GM12878 (cell line): ENCODE results near the gene ECEL1. TPM values are rescaled to one million over a fixed set of nuclear protein-coding genes. Genes with fewer than 3 reads are reported as not detected.

Experiments used
- ATAC-seq: fragments of 200-7000 bp; cut with Tn5 transposase; 3 replicates; pipeline ENCODE4 v1.9.1; 2020; ENCODE audit warnings: mild to moderate bottlenecking, moderate library complexity
- BruUV-seq: library from RNA; stranded (reverse); fragments of 400-500 nt; replicated peaks from 2 replicates; lab custom pipeline; 2021; lab: Mats Ljungman, UMichigan
- CTCF ChIA-PET: fragments of 300-600 bp; sonication (Branson Sonifier 250); formaldehyde crosslinking; extraction: SDS; loops from one replicate; lab custom pipeline; 2021; ENCODE audit warnings: inconsistent platforms; lab: Yijun Ruan, JAX
- POLR2A ChIA-PET: fragments of 350-600 bp; formaldehyde crosslinking; extraction: SDS; loops from one replicate; lab custom pipeline; 2021; ENCODE audit warnings: inconsistent platforms; lab: Charles Lee
- RAD21 ChIA-PET: fragments of 300-600 bp; sonication (Branson Sonifier 250); formaldehyde crosslinking; loops from one replicate; lab custom pipeline; 2023; ENCODE audit warnings: antibody characterized with exemption; ENCODE audit not compliant: unreplicated experiment; lab: Charles Lee
- SMC1A ChIA-PET: fragments of 300-600 bp; sonication (Branson Sonifier 250); formaldehyde crosslinking; loops from one replicate; lab custom pipeline; 2023; ENCODE audit not compliant: unreplicated experiment, uncharacterized antibody; lab: Charles Lee
- DNase-seq: peaks from one replicate; pipeline ENCODE4 v3.0.0-alpha.2; 2011; ENCODE audit warnings: low read depth, low spot score
- FAIRE-seq: peaks from 3 replicates; lab custom pipeline; 2011; peaks lifted over from hg19 to GRCh38; lab: Jason Lieb, UNC
- H2AFZ ChIP-seq: 2 replicates; pipeline ENCODE4 v1.6.0; 2011; ENCODE audit warnings: low read depth, low read length, control low read depth; ENCODE audit not compliant: control insufficient read depth
- H3K27ac ChIP-seq: 2 replicates; pipeline ENCODE4 v1.5.1; 2011; ENCODE audit warnings: control low read depth; ENCODE audit not compliant: control insufficient read depth, insufficient read depth
- H3K27me3 ChIP-seq, 2 experiments: replicated peaks in 1 of 2; 2 replicates each; pipeline versions ENCODE4 v1.6.0 to v1.6.1; 2011; ENCODE audit warnings: low read length in 1 of 2; ENCODE audit not compliant: control insufficient read depth in 2 of 2, insufficient read depth in 2 of 2
- H3K36me3 ChIP-seq, 2 experiments: 2 replicates each; pipeline ENCODE4 v1.5.1; 2011; ENCODE audit warnings: low read length in 1 of 2; ENCODE audit not compliant: control insufficient read depth in 2 of 2, insufficient read depth in 2 of 2
- H3K4me1 ChIP-seq: 2 replicates; pipeline ENCODE4 v1.6.1; 2011; ENCODE audit warnings: mild to moderate bottlenecking, low read length, moderate library complexity, mixed read lengths; ENCODE audit not compliant: control insufficient read depth, insufficient read depth
- H3K4me2 ChIP-seq: 2 replicates; pipeline ENCODE4 v1.6.0; 2011; ENCODE audit warnings: control low read depth; ENCODE audit not compliant: control insufficient read depth, insufficient read depth
- H3K4me3 ChIP-seq: fragments of 200-600 bp; sonication (generic); 2 replicates; pipeline ENCODE4 v1.5.1; 2016
- H3K79me2 ChIP-seq: 2 replicates; pipeline ENCODE4 v1.6.0; 2011; ENCODE audit warnings: low read length; ENCODE audit not compliant: control insufficient read depth, insufficient read depth
- H3K9ac ChIP-seq: 2 replicates; pipeline ENCODE4 v1.8.0; 2011; ENCODE audit warnings: low read length, control low read depth, mixed read lengths; ENCODE audit not compliant: control insufficient read depth, insufficient read depth
- H3K9me3 ChIP-seq: replicated peaks from 3 replicates; pipeline ENCODE4 v1.5.1; 2011; ENCODE audit warnings: mild to moderate bottlenecking, low read length; ENCODE audit not compliant: control insufficient read depth, insufficient read depth
- H4K20me1 ChIP-seq: 2 replicates; pipeline ENCODE4 v1.6.0; 2011; ENCODE audit not compliant: control insufficient read depth, insufficient read depth
- CREB1 ChIP-seq: IDR thresholded peaks from 2 replicates; pipeline ENCODE4 v1.6.1; 2012; ENCODE audit warnings: low read depth, mild to moderate bottlenecking, inconsistent platforms
- ESRRA ChIP-seq: IDR thresholded peaks from 2 replicates; pipeline ENCODE4 v1.6.1; 2012; ENCODE audit warnings: mild to moderate bottlenecking, low read length, improper control_type of control experiment
- JUND ChIP-seq: IDR thresholded peaks from 2 replicates; pipeline ENCODE4 v1.6.1; 2012; ENCODE audit warnings: low read depth, mild to moderate bottlenecking, low read length, improper control_type of control experiment, moderate library complexity
- KAT2A ChIP-seq: conservative IDR thresholded peaks from 2 replicates; pipeline ENCODE4 v1.6.1; 2011; ENCODE audit warnings: low read depth, low read length; ENCODE audit not compliant: control insufficient read depth
- KDM1A ChIP-seq: fragments of 200-600 bp; sonication (generic); IDR thresholded peaks from 2 replicates; pipeline ENCODE4 v1.6.1; 2016; ENCODE audit warnings: borderline replicate concordance
- RAD51 ChIP-seq: fragments of 450-650 bp; IDR thresholded peaks from 2 replicates; pipeline ENCODE4 v1.6.1; 2016; ENCODE audit warnings: moderate library complexity, mild to moderate bottlenecking, inconsistent platforms
- SIX5 ChIP-seq: IDR thresholded peaks from 2 replicates; pipeline ENCODE4 v1.6.1; 2011; ENCODE audit warnings: mild to moderate bottlenecking, low read depth, low read length, moderate library complexity; ENCODE audit not compliant: severe bottlenecking
- SP1 ChIP-seq: IDR thresholded peaks from one replicate; pipeline ENCODE4 v1.6.1; 2011; ENCODE audit warnings: low read depth, low read length
- TCF3 ChIP-seq: IDR thresholded peaks from 2 replicates; pipeline ENCODE4 v1.6.1; 2012; ENCODE audit warnings: low read depth, mild to moderate bottlenecking, low read length, borderline replicate concordance; ENCODE audit not compliant: insufficient read depth
- WRNIP1 ChIP-seq: IDR thresholded peaks from 2 replicates; pipeline ENCODE4 v1.6.1; 2011; ENCODE audit warnings: low read depth, low read length, improper control_type of control experiment, borderline replicate concordance
- ZNF24 ChIP-seq: fragments of 450-650 bp; IDR thresholded peaks from 2 replicates; pipeline ENCODE4 v1.6.1; 2017; ENCODE audit warnings: antibody characterized with exemption, mild to moderate bottlenecking
- WGBS: methylation state at CpG from one replicate; pipeline ENCODE4 v1.1.6; 2016; ENCODE audit warnings: low lambda C conversion rate; ENCODE audit not compliant: insufficient replicate concordance, insufficient coverage; ENCODE audit errors: missing lambda C conversion rate; 5-methylcytosine and 5-hydroxymethylcytosine counted together
- in situ Hi-C: fragments of 300-500 bp; cut with MboI; formaldehyde crosslinking; loops from 9 replicates; pipeline ENCODE4 v1.14.3; 2018; ENCODE audit warnings: mixed read lengths
- intact Hi-C: fragments of 100-400 bp; cut with micrococcal nuclease; formaldehyde crosslinking; loops from one replicate; pipeline ENCODE4 v1.14.2; 2022; ENCODE audit not compliant: unreplicated experiment
- polyA plus RNA-seq, 11 experiments: library from polyadenylated mRNA; depleted of rRNA in 4 of 11; unstranded in 6 of 11; stranded (reverse) in 5 of 11; fragments of >200 nt; fragmentation: Nextera tagmentation in 4 of 11; fragmentation: Illumina TruSeq in 1 of 11; extraction: Ambion mirVana in 4 of 11; extraction: Trizol in 1 of 11; gene quantifications; 1 replicate in 1 of 11; 2 replicates in 10 of 11; pipeline versions ENCODE4 v1.2.1 to v1.2.3, GENCODE V29; 2011 to 2016; ENCODE audit warnings: inconsistent platforms in 2 of 11, missing spikeins in 2 of 11, low read depth in 1 of 11
- total RNA-seq, 4 experiments: library from RNA; depleted of rRNA in 3 of 4; stranded (reverse); fragments of >200 nt in 3 of 4; fragmentation: Illumina TruSeq in 1 of 4; extraction: Trizol in 1 of 4; gene quantifications; 2 replicates each; pipeline versions ENCODE4 v1.2.1 to v1.2.3, GENCODE V29; 2013 to 2021
- TF ChIP-seq, protein P1 (sequence below): fragments of 450-650 bp; IDR thresholded peaks from 2 replicates; pipeline ENCODE4 v1.6.1; 2016; ENCODE audit warnings: mild to moderate bottlenecking
- TF ChIP-seq, protein P2 (sequence below): fragments of 450-650 bp; conservative IDR thresholded peaks from 2 replicates; pipeline ENCODE4 v1.6.1; 2017; ENCODE audit warnings: mild to moderate bottlenecking, moderate library complexity
- TF ChIP-seq, protein P3 (sequence below): fragments of 450-650 bp; IDR thresholded peaks from 2 replicates; pipeline ENCODE4 v1.6.1; 2017; ENCODE audit warnings: mild to moderate bottlenecking

Gene ECEL1
- total and polyA plus RNA-seq, 10 of the 15 experiments (the other 5 are each of a cell fraction or from before 2014, with no cell fraction given): not detected

DNA sequence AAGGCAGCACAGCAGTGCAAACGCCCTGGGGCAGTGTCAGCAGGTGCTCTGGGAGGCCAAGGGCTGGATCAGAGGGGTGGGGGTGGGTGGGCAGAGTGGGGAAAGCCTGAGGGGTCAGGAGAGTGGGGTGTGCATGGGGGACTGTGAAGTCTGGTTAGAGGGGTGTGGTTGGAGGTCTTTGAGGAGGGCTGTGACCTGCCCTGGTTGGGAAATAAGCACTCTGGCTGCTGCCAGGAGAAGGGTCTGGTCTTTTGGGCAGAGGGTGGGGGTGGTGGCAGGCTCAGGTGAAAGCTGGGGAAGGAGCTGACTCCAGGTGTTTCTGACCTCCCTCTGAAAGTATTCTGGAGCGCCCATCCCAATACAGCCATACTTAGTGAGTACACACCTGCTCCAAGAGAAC lies 27.5 kb downstream of the ECEL1 start:
- no peaks in the 10 kb centered on the region for H3K9me3 ChIP-seq
- ChIA-PET RAD21 (no interaction called here), POLR2A (no interaction called here), SMC1A (no interaction called here), CTCF (no interaction called here)
- in situ Hi-C loops: no loop called here
- no peaks in the 10 kb centered on the region for H3K79me2 ChIP-seq
- no peak for DNase-seq
- TF ChIP-seq ESRRA (no peak), SP1 (no peak), TCF3 (no peak), WRNIP1 (no peak), KAT2A (no peak), RAD51 (no peak), SIX5 (no peak)
- H3K9ac ChIP-seq: no peak overlapping the region
- H3K4me3 ChIP-seq: no peak overlapping the region
- H3K27ac ChIP-seq: no peak overlapping the region
- ATAC-seq: no peak
- H3K36me3 ChIP-seq: no peaks in the 10 kb centered on the region
- no peaks in the 10 kb centered on the region for H4K20me1 ChIP-seq
- intact Hi-C loops: no loop called here
- no peak overlapping the region for H2AFZ ChIP-seq
- BruUV-seq: no TSS peak
- FAIRE-seq: no peak
- 6% methylated on average over 2 of the region's 2 CpGs for WGBS
- H3K27me3 ChIP-seq: no peaks in the 10 kb centered on the region; a peak in 1 of 4 replicates
- H3K4me2 ChIP-seq: no peak overlapping the region
- no peaks in the 10 kb centered on the region for H3K4me1 ChIP-seq

DNA sequence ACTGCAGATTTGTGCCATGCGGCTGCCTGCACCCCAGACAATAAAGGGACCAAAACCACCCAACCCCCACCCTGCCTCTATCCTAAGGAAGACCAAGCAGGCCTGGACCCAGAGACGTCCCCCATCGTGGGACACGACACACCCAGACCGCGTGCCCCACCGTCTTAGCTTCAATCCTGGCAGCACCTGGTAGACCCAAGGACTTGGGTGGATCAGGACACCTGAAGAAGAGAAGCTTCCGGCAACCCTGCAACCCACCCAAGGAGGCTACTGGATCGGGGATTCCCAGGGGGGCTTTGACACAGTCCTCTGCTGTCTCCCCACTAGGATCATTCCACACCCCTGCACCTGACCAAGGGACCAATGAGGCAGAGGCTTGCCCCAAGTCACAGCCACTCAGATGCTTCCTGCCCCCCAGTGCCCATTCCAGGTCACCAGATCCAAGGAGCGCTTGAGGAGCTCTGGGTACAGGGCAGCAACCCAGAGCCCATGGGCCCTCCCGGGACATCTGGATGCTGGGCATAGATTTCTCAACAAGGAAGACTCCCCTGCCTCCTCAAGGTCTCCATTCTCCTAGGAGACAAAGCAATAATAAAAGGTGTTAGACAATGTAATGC lies 28.1 kb downstream of the ECEL1 start:
- H3K79me2 ChIP-seq: no peaks in the 10 kb centered on the region
- FAIRE-seq: no peak
- 64% methylated on average over 11 of the region's 11 CpGs for WGBS
- ChIA-PET POLR2A (no interaction called here), SMC1A (no interaction called here), CTCF (no interaction called here), RAD21 (no interaction called here)
- H3K27me3 ChIP-seq: no peaks in the 10 kb centered on the region; a peak in 1 of 4 replicates
- H3K4me2 ChIP-seq: no peak overlapping the region
- H2AFZ ChIP-seq: no peak overlapping the region
- in situ Hi-C loops: no loop called here
- no peak for ATAC-seq
- no peaks in the 10 kb centered on the region for H3K36me3 ChIP-seq
- no peak overlapping the region for H3K9ac ChIP-seq
- no peak overlapping the region for H3K27ac ChIP-seq
- no peak for DNase-seq
- intact Hi-C loops: no loop called here
- no peaks in the 10 kb centered on the region for H3K4me1 ChIP-seq
- TF ChIP-seq JUND: no peak
- TF ChIP-seq, protein P1, sequence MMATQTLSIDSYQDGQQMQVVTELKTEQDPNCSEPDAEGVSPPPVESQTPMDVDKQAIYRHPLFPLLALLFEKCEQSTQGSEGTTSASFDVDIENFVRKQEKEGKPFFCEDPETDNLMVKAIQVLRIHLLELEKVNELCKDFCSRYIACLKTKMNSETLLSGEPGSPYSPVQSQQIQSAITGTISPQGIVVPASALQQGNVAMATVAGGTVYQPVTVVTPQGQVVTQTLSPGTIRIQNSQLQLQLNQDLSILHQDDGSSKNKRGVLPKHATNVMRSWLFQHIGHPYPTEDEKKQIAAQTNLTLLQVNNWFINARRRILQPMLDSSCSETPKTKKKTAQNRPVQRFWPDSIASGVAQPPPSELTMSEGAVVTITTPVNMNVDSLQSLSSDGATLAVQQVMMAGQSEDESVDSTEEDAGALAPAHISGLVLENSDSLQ: no peak
- TF ChIP-seq ZNF24: no peak
- TF ChIP-seq, protein P2, sequence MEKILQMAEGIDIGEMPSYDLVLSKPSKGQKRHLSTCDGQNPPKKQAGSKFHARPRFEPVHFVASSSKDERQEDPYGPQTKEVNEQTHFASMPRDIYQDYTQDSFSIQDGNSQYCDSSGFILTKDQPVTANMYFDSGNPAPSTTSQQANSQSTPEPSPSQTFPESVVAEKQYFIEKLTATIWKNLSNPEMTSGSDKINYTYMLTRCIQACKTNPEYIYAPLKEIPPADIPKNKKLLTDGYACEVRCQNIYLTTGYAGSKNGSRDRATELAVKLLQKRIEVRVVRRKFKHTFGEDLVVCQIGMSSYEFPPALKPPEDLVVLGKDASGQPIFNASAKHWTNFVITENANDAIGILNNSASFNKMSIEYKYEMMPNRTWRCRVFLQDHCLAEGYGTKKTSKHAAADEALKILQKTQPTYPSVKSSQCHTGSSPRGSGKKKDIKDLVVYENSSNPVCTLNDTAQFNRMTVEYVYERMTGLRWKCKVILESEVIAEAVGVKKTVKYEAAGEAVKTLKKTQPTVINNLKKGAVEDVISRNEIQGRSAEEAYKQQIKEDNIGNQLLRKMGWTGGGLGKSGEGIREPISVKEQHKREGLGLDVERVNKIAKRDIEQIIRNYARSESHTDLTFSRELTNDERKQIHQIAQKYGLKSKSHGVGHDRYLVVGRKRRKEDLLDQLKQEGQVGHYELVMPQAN: no peak
- no peak for TF ChIP-seq KDM1A
- TF ChIP-seq, protein P3, sequence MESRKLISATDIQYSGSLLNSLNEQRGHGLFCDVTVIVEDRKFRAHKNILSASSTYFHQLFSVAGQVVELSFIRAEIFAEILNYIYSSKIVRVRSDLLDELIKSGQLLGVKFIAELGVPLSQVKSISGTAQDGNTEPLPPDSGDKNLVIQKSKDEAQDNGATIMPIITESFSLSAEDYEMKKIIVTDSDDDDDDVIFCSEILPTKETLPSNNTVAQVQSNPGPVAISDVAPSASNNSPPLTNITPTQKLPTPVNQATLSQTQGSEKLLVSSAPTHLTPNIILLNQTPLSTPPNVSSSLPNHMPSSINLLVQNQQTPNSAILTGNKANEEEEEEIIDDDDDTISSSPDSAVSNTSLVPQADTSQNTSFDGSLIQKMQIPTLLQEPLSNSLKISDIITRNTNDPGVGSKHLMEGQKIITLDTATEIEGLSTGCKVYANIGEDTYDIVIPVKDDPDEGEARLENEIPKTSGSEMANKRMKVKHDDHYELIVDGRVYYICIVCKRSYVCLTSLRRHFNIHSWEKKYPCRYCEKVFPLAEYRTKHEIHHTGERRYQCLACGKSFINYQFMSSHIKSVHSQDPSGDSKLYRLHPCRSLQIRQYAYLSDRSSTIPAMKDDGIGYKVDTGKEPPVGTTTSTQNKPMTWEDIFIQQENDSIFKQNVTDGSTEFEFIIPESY: no peak
- no peak for TF ChIP-seq CREB1
- no peaks in the 10 kb centered on the region for H4K20me1 ChIP-seq
- no peaks in the 10 kb centered on the region for H3K9me3 ChIP-seq
- H3K4me3 ChIP-seq: no peak overlapping the region
- BruUV-seq: no TSS peak
